ENCODE results near the gene DNAJB13. TPM values are rescaled to one million over a fixed set of nuclear protein-coding genes. Genes with fewer than 3 reads are reported as not detected.

DNAJB13 gene
- total RNA-seq, 2 experiments from 2014 or later: 0.29 TPM; not detected in 1

DNA sequence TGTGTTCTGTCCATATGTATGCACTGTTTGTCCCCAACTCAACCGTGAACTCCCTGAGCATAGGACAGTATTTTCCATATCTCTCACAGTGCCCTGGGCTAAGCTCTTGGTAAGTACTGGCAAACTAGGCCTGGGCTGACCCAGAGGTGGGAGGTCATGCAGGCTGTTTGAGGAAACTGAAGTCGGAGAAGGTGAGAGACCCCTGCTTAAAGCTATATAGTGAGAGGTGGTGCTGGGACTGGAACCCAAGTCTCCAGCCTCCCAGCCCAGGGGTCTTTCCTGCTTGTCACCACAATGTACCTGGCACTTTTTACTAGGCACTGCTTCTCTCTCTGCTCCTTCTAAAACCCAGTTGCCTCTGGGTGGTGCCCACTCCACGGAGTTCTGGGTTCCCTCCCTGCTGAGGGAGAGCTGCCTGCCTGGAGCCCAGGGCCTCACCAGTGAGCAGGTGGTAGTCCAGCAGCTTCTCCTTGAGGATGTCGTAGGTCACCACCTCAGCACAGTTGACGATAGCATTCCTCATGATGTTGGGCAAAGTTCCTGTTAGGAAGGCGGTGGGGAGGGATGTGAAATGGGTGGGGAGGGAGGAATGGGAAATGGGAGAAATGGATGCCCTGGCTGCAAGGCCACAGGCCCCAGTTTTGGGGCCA is 53.3 kb downstream of the DNAJB13 start:
- no TSS peak for BruUV-seq (replicated peaks)
- peaks cover 33% of the 10 kb centered on the region for H3K4me1 ChIP-seq (ENCODE audit: insufficient read depth, low read length, poor library complexity, severe bottlenecking)
- ChIA-PET POLR2A (no interaction called here), CTCF (ENCODE audit: unreplicated experiment) (interaction anchor here (1.0 kb wide), 1 partner anchor 17 kb away, joined by 3 read pairs; no protein-coding TSS in a partner anchor)
- H3K4me3 ChIP-seq (ENCODE audit: low read depth, low read length, poor library complexity, severe bottlenecking): no peak overlapping the region
- no peaks in the 10 kb centered on the region for H3K36me3 ChIP-seq (ENCODE audit: insufficient read depth, low read length)
- H3K27ac ChIP-seq (ENCODE audit: low read depth, low read length, poor library complexity, severe bottlenecking): no peak overlapping the region
- H3K9me2 ChIP-seq (ENCODE audit: insufficient read depth, low read length): no peaks in the 10 kb centered on the region
- no peak overlapping the region for H3K4me2 ChIP-seq (ENCODE audit: low read length)
- H3K9me3 ChIP-seq (ENCODE audit: low read length): no peaks in the 10 kb centered on the region
- no peaks in the 10 kb centered on the region for H4K20me1 ChIP-seq (ENCODE audit: insufficient read depth, low read length)
- no peak overlapping the region for H2AFZ ChIP-seq (ENCODE audit: low read length)
- no peak for TF ChIP-seq EZH2phosphoT487 (IDR thresholded peaks at IDR 0.05; ENCODE audit: borderline replicate concordance, low read depth, low read length)
- TF ChIP-seq CTCF (conservative IDR thresholded peaks at IDR 0.05; ENCODE audit: low read length): no peak
- intact Hi-C loops (cut with micrococcal nuclease; ENCODE audit: unreplicated experiment): no loop called here
- no peak for DNase-seq (ENCODE audit: low spot score)
- no peaks in the 10 kb centered on the region for H3K79me2 ChIP-seq (ENCODE audit: insufficient read depth, low read depth, low read length)

DNA sequence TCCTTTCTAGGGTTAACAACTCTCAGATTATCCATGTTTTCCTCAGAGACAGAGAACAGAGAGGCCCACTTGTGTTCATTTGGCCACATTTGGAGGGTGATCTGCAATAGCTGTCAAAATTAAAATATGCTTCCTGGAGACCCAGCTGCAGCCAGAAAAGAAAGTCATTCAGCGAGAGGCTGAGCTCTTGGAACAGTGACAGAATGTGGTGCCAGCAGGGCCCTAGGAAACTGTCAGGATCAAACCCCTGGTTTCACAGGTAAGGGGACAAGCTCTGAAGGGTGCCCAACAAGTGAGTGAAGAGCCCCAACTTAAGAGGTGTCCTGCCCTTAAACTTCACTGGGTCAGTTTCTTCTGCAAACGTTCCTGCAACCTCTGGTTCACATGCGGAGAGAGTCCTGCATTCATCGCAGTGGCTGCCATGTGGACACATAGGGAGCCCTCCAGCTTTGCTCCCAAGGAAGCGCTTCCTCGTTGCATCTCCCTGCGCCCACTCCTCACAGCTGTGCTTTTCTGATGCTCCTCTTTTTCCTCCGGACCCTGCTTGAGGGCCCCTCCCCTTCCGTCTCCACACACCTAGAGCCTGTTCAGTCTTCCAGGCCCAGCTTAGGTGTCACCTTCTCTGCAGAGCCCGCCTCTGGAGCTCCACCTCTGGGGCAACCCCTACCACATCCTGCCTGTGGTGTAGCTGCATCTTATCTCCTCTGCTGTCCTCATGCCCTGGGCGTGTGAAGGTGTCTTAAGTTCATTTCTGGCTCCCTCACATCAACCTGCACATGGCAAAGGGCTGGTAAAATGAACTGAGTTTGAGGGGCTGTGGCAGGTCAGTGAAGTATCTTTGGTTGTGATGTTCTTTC is 54.2 kb downstream of the DNAJB13 start:
- H3K4me3 ChIP-seq (ENCODE audit: low read depth, low read length, poor library complexity, severe bottlenecking): no peak overlapping the region
- no peaks in the 10 kb centered on the region for H3K79me2 ChIP-seq (ENCODE audit: insufficient read depth, low read depth, low read length)
- H3K4me2 ChIP-seq (ENCODE audit: low read length): no peak overlapping the region
- H3K36me3 ChIP-seq (ENCODE audit: insufficient read depth, low read length): no peaks in the 10 kb centered on the region
- H3K27ac ChIP-seq (ENCODE audit: low read depth, low read length, poor library complexity, severe bottlenecking): no peak overlapping the region
- POLR2A ChIA-PET: interaction anchor here (0.7 kb wide), 1 partner anchor 11 kb away, joined by 3 read pairs; no protein-coding TSS in a partner anchor
- H3K9me3 ChIP-seq (ENCODE audit: low read length): no peaks in the 10 kb centered on the region
- H4K20me1 ChIP-seq (ENCODE audit: insufficient read depth, low read length): no peaks in the 10 kb centered on the region
- intact Hi-C loops (cut with micrococcal nuclease; ENCODE audit: unreplicated experiment): no loop called here
- CTCF ChIA-PET (ENCODE audit: unreplicated experiment): interaction anchor here (1.0 kb wide), 1 partner anchor 16 kb away, joined by 3 read pairs; no protein-coding TSS in a partner anchor
- no peak overlapping the region for H2AFZ ChIP-seq (ENCODE audit: low read length)
- BruUV-seq (replicated peaks): no TSS peak
- H3K4me1 ChIP-seq (ENCODE audit: insufficient read depth, low read length, poor library complexity, severe bottlenecking): peaks cover 25% of the 10 kb centered on the region
- TF ChIP-seq EZH2phosphoT487 (IDR thresholded peaks at IDR 0.05; ENCODE audit: borderline replicate concordance, low read depth, low read length): no peak
- TF ChIP-seq CTCF (conservative IDR thresholded peaks at IDR 0.05; ENCODE audit: low read length): 0 out of 2 replicates have a peak, but pooled peaks have one; percentile 17
- no peaks in the 10 kb centered on the region for H3K9me2 ChIP-seq (ENCODE audit: insufficient read depth, low read length)
- peak; percentile 44 for DNase-seq (ENCODE audit: low spot score)
